Measurements from ENCODE around the gene ANKRD35.

ANKRD35 gene

DNA sequence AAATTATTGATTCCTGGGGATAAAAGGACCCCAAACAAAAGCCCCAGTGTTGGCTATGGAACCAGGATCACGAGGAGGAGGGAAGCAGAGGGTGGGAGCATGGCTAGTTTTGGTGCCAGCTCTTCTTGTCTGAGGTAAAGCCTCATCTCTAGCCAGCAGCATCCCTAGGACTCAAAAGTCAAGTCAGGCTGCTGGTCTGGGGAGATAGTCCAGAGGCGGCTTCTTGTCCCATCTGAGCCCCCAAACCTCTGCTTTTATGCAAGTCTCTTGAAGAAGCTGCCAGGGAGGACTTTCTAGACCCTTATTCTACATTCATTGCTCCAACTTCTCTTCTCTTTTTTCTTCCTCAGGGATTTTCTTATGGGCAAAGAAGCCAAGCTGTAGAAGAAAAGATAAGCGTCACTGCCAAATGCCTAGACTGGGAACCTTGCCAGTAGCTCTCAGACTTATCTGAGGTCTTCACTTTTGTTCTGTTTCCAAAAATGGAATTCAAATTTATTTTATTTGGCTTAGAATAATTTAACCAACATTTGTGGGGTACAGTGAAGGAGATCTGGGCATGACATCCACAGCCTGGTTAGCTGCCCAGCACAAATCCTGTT is 6.9 kb upstream of the ANKRD35 start:
- Histone ChIP-seq H3K4me3 (peak overlapping the region; percentile 25), H3K27ac (peak overlapping the region; percentile 91 to 95)
- no peak for TF ChIP-seq CTCF (IDR thresholded peaks at IDR 0.05)
- no peak for DNase-seq (ENCODE audit: low spot score)

DNA sequence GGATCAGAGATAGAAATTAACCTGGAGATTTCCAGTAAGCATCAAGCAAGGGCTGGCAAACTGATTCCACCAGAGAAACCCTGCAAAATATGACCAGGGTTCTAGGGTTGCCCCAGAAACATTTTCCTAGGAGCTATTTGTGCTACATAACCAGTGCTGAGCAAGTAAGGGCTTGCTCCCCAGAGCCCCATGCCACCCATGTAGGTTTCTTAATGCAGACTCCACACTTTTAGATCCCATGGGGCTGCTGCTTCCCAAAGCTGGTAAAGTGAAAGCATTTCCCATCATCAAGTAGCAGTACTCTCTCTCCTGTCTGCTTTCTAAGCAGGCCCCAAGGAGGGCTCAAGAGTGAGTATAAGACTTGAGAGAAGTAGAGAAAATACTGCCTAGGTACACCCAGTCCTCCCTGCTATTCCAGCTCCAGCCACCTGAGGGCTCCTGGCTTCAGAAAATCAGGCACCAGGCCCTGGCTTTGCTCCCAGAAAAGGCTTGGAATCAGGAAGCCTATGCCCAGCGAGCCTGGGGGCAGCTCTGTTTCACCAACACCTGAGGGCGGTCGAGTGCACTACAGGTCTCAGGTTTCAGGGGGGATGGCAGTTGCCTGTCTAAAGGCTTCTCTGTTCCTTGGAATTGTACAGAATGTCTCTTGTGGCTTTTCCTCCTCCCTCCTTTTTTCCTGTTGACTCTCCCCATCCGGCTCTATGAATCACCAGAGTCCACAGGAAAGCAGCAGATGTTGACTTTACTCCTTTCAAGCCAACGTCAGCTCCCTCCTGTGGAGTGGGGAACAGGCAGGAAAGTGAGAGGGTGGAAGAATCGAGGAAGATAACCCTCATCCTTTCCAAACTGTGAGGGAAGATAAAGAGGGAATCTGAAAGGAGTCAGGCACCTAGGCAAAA is 6.2 kb upstream of the ANKRD35 start:
- peak; percentile 82 for TF ChIP-seq CTCF (IDR thresholded peaks at IDR 0.05)
- Histone ChIP-seq H3K4me3 (peak overlapping the region; percentile 25), H3K27ac (peak overlapping the region; percentile 91 to 95)
- DNase-seq (ENCODE audit: low spot score) = peak; percentile 96

DNA sequence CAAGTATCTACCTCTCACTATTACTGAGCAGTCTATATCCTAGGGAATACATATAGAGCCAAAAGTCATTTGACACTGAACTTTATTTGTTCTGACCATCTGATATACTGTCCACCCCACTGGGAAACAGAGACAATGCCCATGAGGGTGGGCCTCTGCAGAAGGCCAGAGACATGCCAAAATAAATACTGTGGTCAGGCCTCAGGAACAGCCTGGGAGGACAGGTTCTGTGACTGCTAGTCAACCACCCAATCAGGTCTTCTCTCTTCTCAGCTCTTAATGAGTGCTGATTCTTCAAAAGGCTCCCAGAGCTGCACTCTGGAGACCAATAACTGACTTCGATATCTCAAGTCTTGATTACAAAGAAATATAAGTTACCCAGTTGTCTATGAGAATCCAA is 5.5 kb upstream of the ANKRD35 start:
- Histone ChIP-seq H3K4me3 (peak overlapping the region; percentile 25), H3K27ac (peak overlapping the region; percentile 91 to 95)
- DNase-seq (ENCODE audit: low spot score) = peak; percentile 67
- TF ChIP-seq CTCF (IDR thresholded peaks at IDR 0.05) = no peak

DNA sequence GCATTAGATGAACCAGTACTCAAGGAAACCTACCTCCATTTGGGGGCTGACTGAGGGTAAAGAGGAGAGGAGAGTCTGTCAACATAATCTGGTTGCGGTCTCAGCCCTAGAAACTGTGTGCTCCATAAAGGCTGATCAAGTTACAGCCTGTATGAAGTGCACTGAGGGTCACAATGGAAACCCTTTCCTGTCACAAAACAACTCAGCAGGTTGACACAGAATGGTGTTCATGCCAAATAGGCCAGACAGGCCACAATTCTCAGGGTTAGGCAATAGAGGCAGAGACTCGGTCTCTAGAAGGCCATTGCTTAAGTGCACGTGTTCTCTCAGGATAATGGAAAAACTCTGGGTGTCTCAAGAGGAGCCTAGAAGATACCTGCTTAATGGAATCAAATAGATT is 4.1 kb upstream of the ANKRD35 start:
- no peak for TF ChIP-seq CTCF (IDR thresholded peaks at IDR 0.05)
- DNase-seq (ENCODE audit: low spot score) = no peak
- Histone ChIP-seq H3K4me3 (no peak overlapping the region), H3K27ac (peak overlapping the region; percentile 39 to 47)

- Histone ChIP-seq H3K27ac (peak overlapping the region in 1 of 2 donors; percentile 37), H3K4me3 (no peak overlapping the region)
- no peak for TF ChIP-seq CTCF (IDR thresholded peaks at IDR 0.05)
- no peak for DNase-seq (ENCODE audit: low spot score)
These were observed 2.0 kb upstream of the ANKRD35 start for GRCh38 chr1:145887631-145888030.

- no peak for TF ChIP-seq CTCF (IDR thresholded peaks at IDR 0.05)
- Histone ChIP-seq H3K4me3 (no peak overlapping the region), H3K27ac (peak overlapping the region; percentile 13 to 33)
- no peak for DNase-seq (ENCODE audit: low spot score)
These were observed 1.1 kb upstream of the ANKRD35 start for GRCh38 chr1:145886816-145887215.
